Transverse colon (tissue), 3 donors: ENCODE data around the gene EYA2.

Source experiments
- CTCF ChIP-seq, 5 experiments: fragments of 200-600 bp in 3 of 5; fragments of 450-650 bp in 2 of 5; sonication (generic) in 3 of 5; IDR thresholded peaks; 1 replicate in 2 of 5; 2 replicates in 3 of 5; pipeline ENCODE4 v1.5.1; 2016 to 2017; ENCODE audit warnings: antibody characterized with exemption in 5 of 5, inconsistent platforms in 3 of 5, mild to moderate bottlenecking in 2 of 5, moderate library complexity in 1 of 5
- POLR2A ChIP-seq: fragments of 450-650 bp; IDR thresholded peaks from one replicate; pipeline ENCODE4 v1.6.1; 2016; ENCODE audit warnings: antibody characterized with exemption, mild to moderate bottlenecking, moderate library complexity

- TF ChIP-seq CTCF (IDR thresholded peaks at IDR 0.05): no peak
- no peak for TF ChIP-seq POLR2A
Measured at GRCh38 chr20:46901638-46902037, 7.0 kb downstream of the EYA2 start.
